HL-60/S4 (cell line): ENCODE results near the gene NOTCH1.

ENCODE experiments used
- in situ Hi-C: fragments of 300-500 bp; cut with MboI; formaldehyde crosslinking; loops from 2 replicates; pipeline ENCODE4 v1.14.3; 2022; ENCODE audit warnings: low sequenced_read_pairs

The NOTCH1 gene

DNA sequence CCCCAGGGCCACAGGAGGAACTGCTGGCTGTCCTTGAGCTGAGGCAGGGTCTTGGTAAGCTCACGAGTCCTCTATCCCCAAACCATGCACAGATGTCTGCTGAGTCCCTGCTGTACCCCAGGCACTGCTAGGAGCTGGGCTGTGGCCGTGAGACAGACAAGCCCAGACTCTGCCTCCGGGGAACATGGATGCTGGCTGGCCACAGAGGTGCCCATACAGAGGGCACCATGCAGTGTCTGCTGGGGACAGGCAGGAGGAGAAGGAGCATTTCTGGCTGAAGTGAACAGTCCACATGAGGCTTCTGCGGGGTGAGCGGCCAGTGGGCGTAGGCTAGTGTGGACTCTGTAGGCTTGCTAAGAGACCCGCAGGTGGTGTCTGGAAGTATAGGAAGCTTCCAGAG is 58.2 kb downstream of the NOTCH1 start:
- in situ Hi-C loops, result no loop called here

DNA sequence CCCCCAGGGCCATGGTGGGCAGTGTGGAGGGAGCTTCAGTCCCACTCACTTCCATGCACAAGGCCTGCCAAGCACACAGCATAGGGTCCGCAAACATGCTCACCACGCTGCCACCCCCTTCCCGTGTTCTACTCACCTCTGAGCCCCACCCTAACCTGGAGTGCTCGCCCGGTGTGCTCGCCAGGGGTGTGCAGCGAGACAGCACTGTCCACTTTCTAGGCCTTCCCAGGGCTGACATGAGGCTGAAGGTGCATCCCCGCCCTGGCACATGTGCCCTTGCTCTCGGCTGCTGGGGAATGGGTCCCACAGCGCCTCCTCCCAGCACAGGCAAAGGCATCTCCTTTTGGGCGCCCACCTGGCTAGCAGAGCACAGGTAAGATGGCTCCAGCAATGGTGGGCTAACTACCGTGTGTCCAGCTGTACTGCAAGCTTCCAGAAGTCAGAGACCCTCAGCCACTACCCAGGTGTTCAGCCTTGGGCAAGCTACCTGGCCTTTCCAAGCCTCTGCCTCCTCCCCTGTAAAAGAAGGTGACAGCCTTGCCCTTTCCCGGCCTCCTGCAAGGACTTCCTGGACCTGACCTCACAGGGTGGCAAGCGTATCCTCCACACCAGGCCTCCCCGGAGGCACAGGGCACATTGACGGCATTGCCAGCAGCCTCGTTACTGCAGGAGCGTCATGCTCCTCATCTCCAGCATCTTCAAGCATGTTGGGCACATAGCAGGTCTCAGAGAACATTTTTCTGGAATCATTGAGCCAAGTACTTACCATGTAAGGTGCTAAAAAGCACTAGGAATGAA is 58.8 kb downstream of the NOTCH1 start:
- in situ Hi-C loops, result no loop called here

DNA sequence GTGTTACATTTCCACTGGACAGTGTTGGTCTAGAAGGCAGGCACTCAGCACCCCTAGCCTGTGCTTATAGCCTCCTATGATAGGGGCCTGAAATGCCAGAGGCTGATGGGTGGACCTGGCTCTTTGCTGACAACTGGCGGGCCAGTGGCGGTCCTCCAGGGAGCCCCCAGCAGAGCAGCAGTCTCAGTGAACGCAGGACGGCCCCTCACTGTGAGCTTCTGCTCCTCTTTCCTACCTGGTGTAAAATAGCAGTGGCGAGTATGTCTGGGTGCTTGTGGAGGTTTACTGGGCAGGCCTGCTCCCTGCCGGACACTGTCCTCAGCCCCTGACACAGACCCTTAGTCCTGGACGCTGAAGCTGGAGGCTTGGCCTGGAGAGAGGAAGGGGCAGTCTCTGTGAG is 59.7 kb downstream of the NOTCH1 start:
- in situ Hi-C loops, result no loop called here

DNA sequence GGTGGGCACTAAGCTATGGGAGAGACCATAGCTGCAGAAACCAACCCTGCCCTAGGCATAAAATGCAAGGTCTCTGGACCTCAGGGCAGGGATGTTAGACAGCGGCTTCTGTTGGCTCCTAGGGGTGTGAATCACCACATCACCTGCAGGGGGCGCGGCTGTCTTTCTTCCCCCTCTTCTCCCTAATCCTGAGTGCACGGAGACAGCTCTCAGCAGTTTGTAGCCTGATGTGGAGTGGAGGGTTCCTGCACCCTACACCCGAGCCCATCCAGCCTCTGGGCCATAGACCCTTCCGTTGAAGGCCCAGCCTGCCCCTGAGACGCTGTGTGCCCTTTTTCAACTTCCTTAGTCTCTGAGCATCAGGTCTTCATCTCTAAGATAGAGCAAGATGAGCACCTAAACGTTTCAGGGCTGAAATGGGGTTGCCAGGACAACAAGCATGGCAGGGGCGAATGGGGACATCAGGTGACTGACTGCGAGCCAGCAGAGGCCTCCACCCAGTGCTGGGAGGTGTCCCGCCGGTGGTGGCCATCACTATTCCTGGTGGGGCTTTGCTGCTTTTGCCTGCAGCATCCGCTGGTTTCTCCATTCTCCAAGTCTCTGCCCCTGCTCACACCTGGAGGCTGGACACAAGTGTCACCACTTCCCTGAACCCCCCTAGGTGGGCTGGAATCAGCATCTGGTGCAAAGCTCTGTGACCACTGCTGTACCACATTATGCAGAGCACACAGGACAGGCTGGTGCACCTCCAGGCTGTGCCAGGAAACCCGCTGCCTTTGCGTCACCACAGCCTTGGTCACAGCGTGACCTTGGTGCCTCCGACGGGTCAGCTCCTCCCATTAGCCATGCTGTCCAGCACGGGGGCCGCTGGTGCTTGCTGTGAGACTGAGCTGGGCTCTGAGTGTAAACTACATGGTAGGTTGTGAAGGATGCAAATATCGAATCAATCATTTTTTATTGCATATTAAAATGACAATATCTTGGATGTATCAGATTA is 60.5 kb downstream of the NOTCH1 start:
- in situ Hi-C loops, result no loop called here

DNA sequence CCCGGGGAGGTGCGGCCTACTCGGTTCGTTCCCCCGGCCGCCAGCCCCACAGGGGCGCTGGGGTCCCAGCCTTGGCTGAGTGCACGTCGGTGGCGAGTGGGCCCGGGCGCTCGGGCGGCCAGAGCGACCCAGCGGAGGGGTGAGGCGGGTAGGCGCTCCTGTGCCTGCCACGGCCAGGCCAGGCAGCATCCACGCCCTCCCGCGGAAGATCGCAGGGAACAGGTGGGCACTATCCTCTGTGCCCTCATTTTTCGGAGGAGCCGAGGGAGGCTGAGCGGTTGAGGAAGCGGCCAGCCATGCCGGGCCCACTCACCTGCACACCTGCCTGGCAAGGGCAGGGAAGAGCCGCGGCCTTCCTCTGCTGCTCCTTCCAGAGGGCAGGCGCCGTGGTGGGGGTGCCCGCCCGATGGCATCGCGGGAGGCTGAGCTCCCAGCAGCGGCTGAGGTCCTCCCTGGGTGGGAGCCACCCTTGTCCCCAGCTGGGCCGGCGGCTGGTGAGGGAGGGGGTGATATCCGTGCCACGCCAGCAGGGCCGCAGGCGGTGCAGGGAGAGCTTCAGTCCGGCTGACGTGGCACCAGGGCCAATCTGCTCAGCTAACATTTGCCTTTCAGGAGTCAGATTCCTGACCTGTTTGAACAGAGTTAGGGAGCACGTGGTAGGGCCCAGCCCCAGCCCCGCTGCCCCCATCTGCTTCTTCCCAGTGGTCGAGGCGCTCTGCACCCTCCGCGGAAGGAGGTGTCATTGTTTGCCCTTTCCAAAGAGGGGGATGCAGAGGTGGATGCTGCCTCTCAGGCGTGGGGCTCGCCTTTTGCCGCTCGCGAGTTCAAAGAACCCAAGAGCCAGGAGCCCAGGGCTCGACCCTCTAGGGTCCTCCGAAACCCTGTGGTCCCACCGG is 61.4 kb downstream of the NOTCH1 start:
- in situ Hi-C loops, result no loop called here

DNA sequence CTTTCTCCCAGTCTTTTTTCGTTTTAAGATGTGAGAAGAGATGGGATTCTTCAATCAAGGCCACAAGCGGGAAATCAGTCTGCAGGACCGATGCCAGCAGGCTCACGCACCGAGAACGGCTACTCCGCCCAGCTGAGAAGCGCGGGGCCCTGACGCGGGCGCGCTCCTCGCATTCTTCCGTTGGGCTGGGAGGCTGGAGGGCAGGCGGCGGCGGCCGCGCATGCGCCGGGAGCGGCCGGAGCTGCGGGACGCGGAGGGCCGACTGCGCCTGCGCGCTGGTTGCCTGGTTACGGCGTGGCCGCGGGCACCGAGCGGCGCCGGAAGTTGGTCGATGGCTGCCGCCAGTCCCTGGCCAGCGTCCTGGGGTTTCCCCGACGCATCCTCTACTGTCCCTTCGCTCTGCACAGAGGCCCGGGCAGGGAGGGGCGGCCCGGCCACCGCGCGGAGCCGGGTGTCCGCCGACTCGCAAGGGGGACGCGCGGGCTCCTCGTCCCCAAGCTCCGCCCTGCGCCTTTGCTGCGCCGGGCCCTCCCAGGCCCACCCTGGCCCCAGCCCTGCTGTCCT is 62.2 kb downstream of the NOTCH1 start:
- in situ Hi-C loops, result no loop called here

DNA sequence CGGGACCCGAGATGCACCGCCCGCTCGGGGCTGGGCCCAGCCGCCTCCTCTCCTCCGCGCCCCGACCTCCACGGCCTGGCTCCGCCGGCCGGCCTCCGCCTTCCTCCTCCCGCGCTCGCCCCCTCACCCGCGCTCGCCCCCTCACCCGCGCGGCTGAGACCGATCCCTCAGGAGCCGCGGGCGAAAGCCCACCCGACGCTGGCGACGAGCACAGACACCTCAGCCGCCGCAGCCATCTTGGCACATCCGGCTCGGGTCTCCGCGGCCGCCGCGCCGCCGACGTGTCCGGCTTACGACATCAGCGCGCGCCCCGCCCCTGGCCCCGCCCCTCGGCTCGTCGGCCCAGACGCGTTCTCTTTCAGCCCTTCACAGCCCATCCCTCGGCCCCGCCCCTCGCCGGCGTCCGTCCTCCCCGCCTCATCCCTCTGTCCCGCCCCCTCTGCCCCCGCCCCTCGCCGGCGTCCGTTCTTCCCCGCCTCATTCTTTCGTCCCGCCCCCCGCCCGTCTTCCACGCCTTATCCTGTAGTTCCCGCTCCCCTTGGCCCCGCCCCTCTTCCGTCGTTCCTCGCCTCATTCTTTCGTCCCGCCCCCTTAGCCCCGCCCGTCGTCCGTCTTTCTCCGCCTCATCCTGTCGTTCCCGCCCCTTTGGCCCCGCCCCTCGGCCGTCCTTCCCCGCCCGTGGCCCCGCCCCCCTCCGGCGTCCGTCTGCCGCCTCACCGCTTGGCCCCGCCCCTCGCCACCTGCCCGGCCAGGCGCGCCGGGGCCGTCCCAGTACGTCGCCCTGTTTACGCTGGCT is 62.9 kb downstream of the NOTCH1 start, which contains the start of gene SEC16A:
SEC16A (minus strand) TSS at position 248 of the 796 bp plus-strand sequence. CDS start 5,425 bp downstream, outside the sequence.
- in situ Hi-C loops, result no loop called here

DNA sequence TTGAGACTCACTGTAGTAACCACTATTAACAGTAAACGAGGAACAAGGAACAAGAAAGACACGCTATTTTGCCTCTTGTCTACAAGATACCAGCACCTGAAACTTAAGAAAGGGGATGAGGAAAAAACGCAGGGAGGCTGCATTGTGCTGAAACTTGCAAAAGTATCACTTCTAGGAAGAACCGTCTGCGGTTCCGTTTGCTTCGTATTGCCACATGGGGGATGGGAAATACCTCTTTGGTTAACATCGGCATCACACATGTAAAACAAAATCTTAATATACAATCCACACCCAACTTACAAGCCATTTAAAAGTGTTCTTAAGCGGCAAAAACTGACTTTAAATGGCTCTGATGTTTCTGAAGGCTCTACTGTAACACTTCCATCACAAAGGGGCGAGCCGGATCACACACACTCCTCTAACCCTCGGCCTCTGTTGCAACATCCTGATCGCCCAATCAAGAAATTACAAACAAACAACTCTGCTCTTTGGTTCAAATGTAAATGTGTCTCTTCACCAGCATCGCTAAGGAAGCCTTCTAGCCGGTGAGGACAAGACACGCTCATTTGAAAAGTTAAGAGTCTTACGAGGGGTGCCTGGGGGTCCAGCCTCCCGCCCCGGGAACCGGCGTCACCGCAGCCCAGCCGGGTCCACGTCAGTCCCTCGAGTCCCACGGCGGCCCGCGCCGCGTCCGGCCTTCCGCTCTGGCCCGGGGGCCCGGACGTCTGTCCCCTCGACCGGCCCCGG is 63.6 kb downstream of the NOTCH1 start:
- in situ Hi-C loops, result no loop called here

DNA sequence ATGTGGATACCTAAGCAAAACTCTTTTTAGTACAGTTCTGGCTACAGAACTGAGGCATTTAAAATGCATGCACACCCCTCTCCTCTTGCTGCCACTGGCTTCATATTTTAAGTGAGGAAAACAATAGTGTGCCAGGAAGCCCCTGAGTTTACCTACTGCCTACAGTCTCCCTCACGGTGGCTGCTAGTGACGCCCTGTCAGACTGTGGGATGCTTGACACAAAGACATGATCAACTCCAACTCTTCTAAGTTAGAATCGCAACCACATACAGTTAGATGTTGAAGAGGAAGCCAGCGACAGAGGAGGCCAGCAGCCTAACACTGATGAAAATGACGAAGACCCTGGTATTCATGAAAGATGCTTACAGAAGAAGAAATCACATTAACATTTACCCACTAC is 64.3 kb downstream of the NOTCH1 start:
- in situ Hi-C loops, result no loop called here

DNA sequence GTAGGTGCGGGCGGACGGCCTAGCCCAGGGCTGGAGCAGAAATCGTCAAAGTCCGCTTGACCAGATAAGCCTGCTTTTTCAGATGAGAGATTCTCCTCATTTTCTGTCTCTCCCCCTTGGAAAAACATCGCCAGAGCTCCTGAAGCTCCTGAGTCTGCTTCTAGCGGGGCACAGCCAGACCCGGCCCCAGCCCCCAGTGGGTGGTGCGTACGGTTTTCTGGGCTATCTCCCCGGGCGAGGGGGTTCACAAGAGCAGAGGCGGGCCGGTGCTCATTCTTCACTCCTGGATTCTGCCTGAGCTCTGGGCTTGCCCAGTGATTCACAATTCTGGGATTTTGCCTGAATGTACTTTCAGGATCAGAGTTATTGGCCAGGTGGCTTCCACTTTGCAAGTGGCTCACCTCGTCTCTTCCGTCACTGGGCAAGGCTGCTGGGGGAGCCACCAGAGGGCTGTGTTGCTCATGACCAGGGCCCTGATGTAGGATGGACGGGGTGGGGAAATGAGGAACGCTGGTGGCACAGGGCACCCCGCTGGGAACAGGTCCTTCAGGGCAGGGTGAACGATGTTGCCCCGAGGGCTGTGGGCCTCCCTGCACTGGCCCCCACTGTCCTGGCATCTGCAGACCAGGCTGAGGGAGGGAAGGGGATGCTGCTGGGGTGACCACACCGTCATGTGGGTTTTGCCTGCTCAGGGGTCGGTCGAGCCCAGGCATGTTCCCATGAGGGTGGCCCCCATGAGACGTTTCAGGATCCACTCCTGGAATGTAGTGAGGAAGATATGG is 69.3 kb downstream of the NOTCH1 start:
- in situ Hi-C loops, result no loop called here

DNA sequence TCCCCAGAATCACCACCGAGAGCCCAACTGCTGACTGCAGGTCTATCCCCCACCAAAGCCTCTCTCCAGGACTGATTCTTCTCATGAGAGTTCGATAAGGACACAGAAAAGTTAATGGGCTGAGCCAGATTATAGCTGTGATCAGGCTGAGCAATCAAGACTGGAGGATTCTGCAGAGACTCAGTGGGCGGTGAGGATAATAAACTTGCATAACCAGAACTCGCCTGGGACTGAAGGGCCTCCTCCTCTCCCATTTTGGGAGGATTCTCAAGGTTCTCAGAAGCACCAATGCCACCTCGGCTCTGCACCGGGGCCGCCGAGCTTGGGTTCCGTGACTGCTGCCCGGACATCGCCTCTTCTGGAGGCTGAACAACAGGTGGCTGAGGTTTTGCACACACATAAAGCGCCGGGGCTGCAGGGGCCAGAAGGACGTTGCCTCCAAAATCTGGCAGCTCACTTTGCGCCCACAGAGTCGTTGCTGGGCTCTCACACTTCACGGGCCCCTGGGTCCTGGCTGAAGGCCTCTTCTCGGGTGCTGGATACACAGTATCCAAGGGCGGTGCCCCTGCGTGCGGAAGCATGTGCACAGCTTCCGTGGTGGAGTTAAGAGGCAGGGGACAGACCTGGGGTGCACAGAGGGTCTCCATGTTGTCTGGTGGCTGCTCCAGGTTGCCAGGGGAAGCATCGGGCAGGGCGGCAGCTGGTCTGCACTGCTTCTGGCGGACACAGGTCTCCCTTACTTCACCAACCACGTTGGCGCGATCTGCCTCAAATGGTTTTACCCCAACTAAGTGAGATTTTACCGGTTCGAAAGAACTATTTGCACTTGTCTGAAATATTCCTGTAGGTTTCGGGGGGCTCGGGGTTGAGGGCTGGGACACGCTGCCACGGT is 70.6 kb downstream of the NOTCH1 start:
- in situ Hi-C loops, result no loop called here

DNA sequence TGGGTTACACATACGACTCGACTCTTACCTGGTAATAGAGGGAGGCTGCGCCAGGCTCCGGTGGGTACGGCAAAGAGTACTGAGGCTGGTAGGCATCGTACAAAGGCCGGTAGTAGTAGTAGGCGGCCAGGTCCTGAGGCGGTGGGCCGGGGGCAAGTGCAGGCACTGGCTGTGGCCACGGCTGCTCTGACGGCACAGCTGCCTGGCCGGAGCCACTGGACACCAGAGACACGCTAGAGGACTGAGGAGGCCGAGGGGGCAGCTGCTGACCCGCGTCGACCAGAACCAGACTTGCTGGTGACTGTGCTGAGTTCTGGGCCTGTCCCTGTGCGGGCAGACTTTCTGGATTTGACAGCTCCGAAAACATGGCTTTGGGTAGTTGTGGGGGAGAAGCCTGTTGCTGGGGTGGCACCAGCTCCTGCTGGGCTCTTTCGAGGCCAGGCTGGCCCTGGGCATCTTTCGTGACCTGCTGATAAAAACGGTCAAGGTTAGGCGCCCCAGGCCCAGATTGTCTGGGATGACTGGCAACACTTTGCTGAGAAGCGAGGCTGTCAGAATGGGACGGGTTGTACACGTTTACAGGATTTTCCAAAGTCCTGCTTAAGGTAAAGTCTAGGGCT is 71.7 kb downstream of the NOTCH1 start:
- in situ Hi-C loops, result no loop called here

DNA sequence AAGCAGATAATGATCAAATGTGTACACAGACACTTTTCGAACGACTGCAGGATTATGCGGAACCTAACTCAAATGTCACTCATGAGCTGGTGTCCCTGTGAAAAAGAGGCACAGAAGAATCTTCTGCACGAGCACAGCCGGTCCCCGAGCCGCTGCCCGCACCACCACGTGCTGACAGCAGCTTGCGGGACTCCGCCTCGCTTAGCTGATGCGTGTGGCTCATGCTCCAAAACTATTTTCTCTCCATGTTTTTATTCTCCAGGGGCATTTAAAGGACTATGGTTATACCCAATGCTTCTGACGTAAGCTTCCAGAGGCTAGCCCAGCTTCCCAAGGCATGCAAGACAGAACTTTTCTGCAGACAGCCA is 72.5 kb downstream of the NOTCH1 start:
- in situ Hi-C loops, result no loop called here

DNA sequence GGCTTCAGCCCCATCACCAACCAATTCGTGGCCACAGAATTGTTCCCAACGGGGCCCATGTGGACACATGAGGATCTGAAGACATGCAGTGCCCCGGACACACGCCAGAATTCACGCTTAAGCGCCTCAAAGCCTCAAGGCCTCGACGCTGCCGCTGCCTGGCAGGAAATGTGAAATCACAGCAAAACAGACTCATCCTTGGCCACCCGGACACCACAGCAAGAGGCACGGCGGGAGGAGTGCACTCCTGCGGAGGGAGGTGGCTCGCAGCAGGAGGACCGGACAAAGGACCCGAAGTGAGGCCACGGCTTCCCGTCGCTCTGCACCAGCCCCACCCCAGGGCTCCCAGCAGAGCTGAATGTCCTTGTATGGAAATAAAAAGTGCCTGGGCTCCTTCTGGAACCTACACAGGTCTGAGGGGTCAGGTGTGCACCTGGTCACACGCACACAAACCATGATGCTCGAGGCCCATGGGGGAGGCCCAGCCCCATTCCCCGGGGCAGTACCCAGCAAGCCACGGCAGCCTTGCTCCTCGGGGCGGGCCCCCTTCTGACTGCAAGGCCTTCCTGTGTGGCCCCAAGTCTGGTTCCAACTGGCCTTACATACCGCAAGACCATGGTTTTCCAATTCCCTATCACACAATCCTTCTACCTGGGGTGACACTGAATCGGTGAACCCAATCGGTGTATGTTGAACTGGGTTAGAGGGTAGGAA is 73.1 kb downstream of the NOTCH1 start:
- in situ Hi-C loops, result no loop called here

DNA sequence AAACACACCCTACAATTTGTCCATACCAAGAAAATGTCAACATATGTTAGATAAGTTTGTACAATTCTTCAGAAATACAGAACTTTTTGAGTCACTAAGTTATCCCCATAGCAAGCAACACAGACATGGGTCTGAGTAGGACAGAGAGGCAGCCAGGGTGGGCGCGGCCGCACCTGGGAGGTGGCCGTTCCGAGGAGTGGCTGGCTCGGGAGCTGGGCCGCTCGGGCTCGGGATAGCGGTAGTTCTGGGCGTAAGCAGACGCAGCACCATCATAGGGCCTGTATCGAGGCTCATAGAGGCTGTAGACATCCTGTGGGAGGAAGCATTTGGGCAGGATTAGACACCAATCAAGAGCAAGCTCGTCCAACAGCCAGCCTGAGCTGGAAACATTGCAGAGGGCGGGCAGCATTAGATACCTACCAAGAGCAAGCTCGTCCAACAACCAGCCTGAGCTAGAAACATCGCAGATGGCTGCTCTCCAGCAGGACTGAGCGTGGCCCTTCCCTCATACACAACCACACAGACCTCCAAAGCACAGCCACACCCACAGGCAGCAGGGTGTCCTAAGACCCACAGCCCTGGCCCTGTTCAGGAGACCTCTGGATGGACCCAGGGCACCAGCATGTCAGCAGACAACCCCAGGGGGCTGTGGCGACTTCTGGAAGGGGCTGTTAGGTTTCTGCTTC is 73.9 kb downstream of the NOTCH1 start:
- in situ Hi-C loops, result no loop called here
